K562 (cell line): ENCODE results near the gene LYZL6. TPM values are rescaled to one million over a fixed set of nuclear protein-coding genes. Genes with fewer than 3 reads are reported as not detected.

ENCODE experiments used
- ARID1B ChIP-seq: fragments of 450-650 bp; IDR thresholded peaks from 2 replicates; pipeline ENCODE4 v1.6.1; 2016; ENCODE audit warnings: antibody characterized with exemption, mild to moderate bottlenecking, inconsistent platforms
- BCOR ChIP-seq: fragments of 450-650 bp; IDR thresholded peaks from 2 replicates; pipeline ENCODE4 v1.6.1; 2016
- BMI1 ChIP-seq: fragments of 150-350 bp; IDR thresholded peaks from 2 replicates; pipeline ENCODE4 v1.6.1; 2014; ENCODE audit warnings: low read length
- CBFA2T2 ChIP-seq: fragments of 450-650 bp; conservative IDR thresholded peaks from 2 replicates; pipeline ENCODE4 v1.6.1; 2017; ENCODE audit warnings: mild to moderate bottlenecking
- CTBP1 ChIP-seq: fragments of 450-650 bp; IDR thresholded peaks from 2 replicates; pipeline ENCODE4 v1.6.1; 2016; ENCODE audit warnings: borderline replicate concordance
- DPF2 ChIP-seq: fragments of 450-650 bp; IDR thresholded peaks from 2 replicates; pipeline ENCODE4 v1.6.1; 2016
- FOXM1 ChIP-seq, 2 experiments: fragments of 450-650 bp in 1 of 2; sonication (generic) in 1 of 2; formaldehyde crosslinking in 1 of 2; IDR thresholded peaks; 2 replicates each; pipeline versions ENCODE4 v1.6.1 to v1.9.0; 2017 to 2022; ENCODE audit warnings: low read depth in 2 of 2, mild to moderate bottlenecking in 2 of 2, missing genetic modification reagents in 1 of 2, moderate library complexity in 1 of 2
- GATAD2A ChIP-seq: fragments of 450-650 bp; IDR thresholded peaks from 2 replicates; pipeline ENCODE4 v1.6.1; 2017
- GTF2F1 ChIP-seq: IDR thresholded peaks from 2 replicates; pipeline ENCODE4 v1.6.1; 2011; ENCODE audit warnings: low read depth, low read length, improper control_type of control experiment
- HDAC3 ChIP-seq: fragments of 450-650 bp; IDR thresholded peaks from 2 replicates; pipeline ENCODE4 v1.6.1; 2018; ENCODE audit warnings: borderline replicate concordance, mild to moderate bottlenecking, moderate library complexity; ENCODE audit not compliant: partially characterized antibody
- MEIS2 ChIP-seq: fragments of 450-650 bp; IDR thresholded peaks from 2 replicates; pipeline ENCODE4 v1.6.1; 2014; ENCODE audit warnings: mild to moderate bottlenecking; ENCODE audit not compliant: partially characterized antibody
- NBN ChIP-seq: fragments of 450-650 bp; IDR thresholded peaks from 2 replicates; pipeline ENCODE4 v1.6.1; 2016; ENCODE audit warnings: low read depth, mild to moderate bottlenecking
- NR2C2 ChIP-seq, 2 experiments: fragments of 200-800 bp in 1 of 2; sonication (Bioruptor generic) in 1 of 2; sonication (generic) in 1 of 2; formaldehyde crosslinking in 1 of 2; IDR thresholded peaks; 2 replicates each; pipeline versions ENCODE4 v1.6.1 to v1.8.0; 2016 to 2022; ENCODE audit warnings: mild to moderate bottlenecking in 1 of 2, missing compliant biosample characterization in 1 of 2, missing genetic modification characterization in 1 of 2, missing genetic modification reagents in 1 of 2
- RAD21 ChIP-seq, 2 experiments: fragments of 250-450 bp in 1 of 2; fragments of 450-650 bp in 1 of 2; sonication (Bioruptor Pico) in 1 of 2; formaldehyde crosslinking in 1 of 2; IDR thresholded peaks in 1 of 2; conservative IDR thresholded peaks in 1 of 2; 2 replicates each; pipeline versions ENCODE4 v1.4.0 to v1.8.0; 2020 to 2022; ENCODE audit warnings: mild to moderate bottlenecking in 2 of 2, moderate library complexity in 1 of 2
- SAFB2 ChIP-seq: fragments of 200-400 bp; formaldehyde crosslinking; IDR thresholded peaks from 2 replicates; pipeline ENCODE4 v1.6.1; 2018; ENCODE audit warnings: borderline replicate concordance, low read length, low read depth, moderate library complexity; ENCODE audit not compliant: severe bottlenecking
- SMAD4 ChIP-seq: fragments of 250-450 bp; sonication (Bioruptor Pico); conservative IDR thresholded peaks from 2 replicates; pipeline ENCODE4 v1.8.0; 2021; ENCODE audit warnings: inconsistent platforms, mild to moderate bottlenecking, moderate library complexity
- SMARCA4 ChIP-seq: fragments of 450-650 bp; IDR thresholded peaks from 2 replicates; pipeline ENCODE4 v1.6.1; 2016
- TAL1 ChIP-seq: fragments of 450-650 bp; IDR thresholded peaks from 2 replicates; pipeline ENCODE4 v1.6.1; 2016; ENCODE audit warnings: mild to moderate bottlenecking
- TEAD4 ChIP-seq, 2 experiments: sonication (generic) in 1 of 2; formaldehyde crosslinking in 1 of 2; IDR thresholded peaks; 2 replicates each; pipeline versions ENCODE4 v1.6.1 to v1.8.0; 2012 to 2022; ENCODE audit warnings: borderline replicate concordance in 1 of 2, inconsistent platforms in 1 of 2, low read length in 1 of 2, mild to moderate bottlenecking in 1 of 2, missing genetic modification reagents in 1 of 2
- ZBED1 ChIP-seq: IDR thresholded peaks from 2 replicates; pipeline ENCODE4 v1.6.1; 2014
- ZBTB7A ChIP-seq: IDR thresholded peaks from 2 replicates; pipeline ENCODE4 v1.6.1; 2011; ENCODE audit warnings: low read depth, mild to moderate bottlenecking, low read length, moderate library complexity, borderline replicate concordance; ENCODE audit not compliant: control insufficient read depth
- ZEB2 ChIP-seq: fragments of 450-650 bp; IDR thresholded peaks from 2 replicates; pipeline ENCODE4 v1.6.1; 2016
- ZNF12 ChIP-seq: sonication (generic); formaldehyde crosslinking; IDR thresholded peaks from 2 replicates; pipeline ENCODE4 v1.4.0; 2020; ENCODE audit warnings: mild to moderate bottlenecking, missing genetic modification reagents
- ZNF274 ChIP-seq: IDR thresholded peaks from 2 replicates; pipeline ENCODE4 v1.6.1; 2011; ENCODE audit warnings: low read depth, mild to moderate bottlenecking, low read length, moderate library complexity, borderline replicate concordance
- polyA plus RNA-seq, 8 experiments: library from polyadenylated mRNA; depleted of rRNA in 4 of 8; stranded (reverse) in 5 of 8; unstranded in 3 of 8; fragments of >200 nt; fragmentation: Nextera tagmentation in 2 of 8; fragmentation: Illumina TruSeq in 1 of 8; extraction: Ambion mirVana in 2 of 8; extraction: Trizol in 1 of 8; gene quantifications; 2 replicates each; pipeline versions ENCODE4 v1.2.1 to v1.2.3, GENCODE V29; 2011 to 2014; ENCODE audit warnings: inconsistent platforms in 1 of 8, missing spikeins in 1 of 8
- total RNA-seq, 7 experiments: library from RNA; depleted of rRNA in 6 of 7; stranded (reverse); fragments of >200 nt in 6 of 7; fragmentation: Illumina TruSeq in 2 of 7; extraction: Trizol in 2 of 7; gene quantifications; 2 replicates each; pipeline versions ENCODE4 v1.2.1 to v1.2.3, GENCODE V29; 2011 to 2021; ENCODE audit warnings: low replicate concordance in 1 of 7
- TF ChIP-seq, protein P1 (sequence below): sonication (generic); formaldehyde crosslinking; IDR thresholded peaks from 2 replicates; pipeline ENCODE4 v1.8.0; 2022; ENCODE audit warnings: missing genetic modification reagents, mild to moderate bottlenecking, borderline replicate concordance
- TF ChIP-seq, protein P2 (sequence below): fragments of 450-650 bp; formaldehyde crosslinking; IDR thresholded peaks from 2 replicates; pipeline ENCODE4 v1.4.0; 2022; ENCODE audit warnings: missing genetic modification characterization

The LYZL6 gene
- total and polyA plus RNA-seq, 9 of the 15 experiments (the other 6 are each of a cell fraction or from before 2014, with no cell fraction given) = not detected

- TF ChIP-seq MEIS2 = peak; percentile 76
- peak; percentile 14; the same call in 1 of the 2 replicates for TF ChIP-seq BCOR
- no peak for TF ChIP-seq ZNF12 (CRISPR knock-in tag)
- TF ChIP-seq CTBP1 = 0 out of 2 replicates have a peak, but pooled peaks have one; percentile 32
- TF ChIP-seq, protein P1, sequence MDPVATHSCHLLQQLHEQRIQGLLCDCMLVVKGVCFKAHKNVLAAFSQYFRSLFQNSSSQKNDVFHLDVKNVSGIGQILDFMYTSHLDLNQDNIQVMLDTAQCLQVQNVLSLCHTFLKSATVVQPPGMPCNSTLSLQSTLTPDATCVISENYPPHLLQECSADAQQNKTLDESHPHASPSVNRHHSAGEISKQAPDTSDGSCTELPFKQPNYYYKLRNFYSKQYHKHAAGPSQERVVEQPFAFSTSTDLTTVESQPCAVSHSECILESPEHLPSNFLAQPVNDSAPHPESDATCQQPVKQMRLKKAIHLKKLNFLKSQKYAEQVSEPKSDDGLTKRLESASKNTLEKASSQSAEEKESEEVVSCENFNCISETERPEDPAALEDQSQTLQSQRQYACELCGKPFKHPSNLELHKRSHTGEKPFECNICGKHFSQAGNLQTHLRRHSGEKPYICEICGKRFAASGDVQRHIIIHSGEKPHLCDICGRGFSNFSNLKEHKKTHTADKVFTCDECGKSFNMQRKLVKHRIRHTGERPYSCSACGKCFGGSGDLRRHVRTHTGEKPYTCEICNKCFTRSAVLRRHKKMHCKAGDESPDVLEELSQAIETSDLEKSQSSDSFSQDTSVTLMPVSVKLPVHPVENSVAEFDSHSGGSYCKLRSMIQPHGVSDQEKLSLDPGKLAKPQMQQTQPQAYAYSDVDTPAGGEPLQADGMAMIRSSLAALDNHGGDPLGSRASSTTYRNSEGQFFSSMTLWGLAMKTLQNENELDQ = no peak
- no peak for TF ChIP-seq ZBED1
- TF ChIP-seq GTF2F1 = no peak
- TF ChIP-seq SMAD4 (CRISPR knock-in tag) = peak; percentile 50; the same call in 1 of the 2 replicates
- peak; percentile 74 for TF ChIP-seq TAL1
- TF ChIP-seq TEAD4 (IDR thresholded peaks at IDR 0.05; ENCODE audit: low read length) = peak; percentile 80
- TF ChIP-seq TEAD4 (CRISPR knock-in tag; IDR thresholded peaks at IDR 0.05; ENCODE audit: borderline replicate concordance) = no peak
- peak; percentile 33 for TF ChIP-seq HDAC3
- no peak for TF ChIP-seq NR2C2 (CRISPR knock-in tag; IDR thresholded peaks at IDR 0.05)
- peak; percentile 51 for TF ChIP-seq NR2C2 (tag; IDR thresholded peaks at IDR 0.05)
- TF ChIP-seq NBN = no peak
- TF ChIP-seq CBFA2T2 = peak; percentile 90
- peak; percentile 47; the same call in 1 of the 2 replicates for TF ChIP-seq ZNF274
- TF ChIP-seq ZBTB7A = no peak
- no peak for TF ChIP-seq RAD21 (CRISPR knock-in tag; conservative IDR thresholded peaks at IDR 0.05 in 1 of 2, IDR thresholded peaks at IDR 0.05 in 1 of 2)
- no peak for TF ChIP-seq FOXM1 (IDR thresholded peaks at IDR 0.05; ENCODE audit: low read depth)
- no peak for TF ChIP-seq FOXM1 (CRISPR knock-in tag; IDR thresholded peaks at IDR 0.05; ENCODE audit: low read depth)
- TF ChIP-seq BMI1 = no peak
- peak; percentile 35; the same call in 1 of the 2 replicates for TF ChIP-seq GATAD2A
- 0 out of 2 replicates have a peak, but pooled peaks have one; percentile 19 for TF ChIP-seq ZEB2
- peak; percentile 86 for TF ChIP-seq ARID1B
- peak; percentile 60 for TF ChIP-seq SMARCA4
- TF ChIP-seq, protein P2, sequence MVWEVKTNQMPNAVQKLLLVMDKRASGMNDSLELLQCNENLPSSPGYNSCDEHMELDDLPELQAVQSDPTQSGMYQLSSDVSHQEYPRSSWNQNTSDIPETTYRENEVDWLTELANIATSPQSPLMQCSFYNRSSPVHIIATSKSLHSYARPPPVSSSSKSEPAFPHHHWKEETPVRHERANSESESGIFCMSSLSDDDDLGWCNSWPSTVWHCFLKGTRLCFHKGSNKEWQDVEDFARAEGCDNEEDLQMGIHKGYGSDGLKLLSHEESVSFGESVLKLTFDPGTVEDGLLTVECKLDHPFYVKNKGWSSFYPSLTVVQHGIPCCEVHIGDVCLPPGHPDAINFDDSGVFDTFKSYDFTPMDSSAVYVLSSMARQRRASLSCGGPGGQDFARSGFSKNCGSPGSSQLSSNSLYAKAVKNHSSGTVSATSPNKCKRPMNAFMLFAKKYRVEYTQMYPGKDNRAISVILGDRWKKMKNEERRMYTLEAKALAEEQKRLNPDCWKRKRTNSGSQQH (CRISPR knock-in tag) = no peak
- TF ChIP-seq DPF2 = peak; percentile 62; the same call in 1 of the 2 replicates
- TF ChIP-seq SAFB2 = no peak
Measured at GRCh38 chr17:35942588-35943186, 826 bp downstream of the LYZL6 start (continued).
